Cerebellar cortex (tissue), 1 donor: ENCODE results near the gene HAGH.
A peak's percentile ranks its signal among the peaks of the same experiment; 100 is the strongest.

Experiments
- DNase-seq: peaks from one replicate; pipeline ENCODE4 v3.0.0-alpha.2; 2015; ENCODE audit warnings: low spot score

The HAGH gene

GRCh38 chr16:1773703-1774447 lies 52.8 kb downstream of the HAGH start:
- DNase-seq, result no peak

- peak; percentile 82 for DNase-seq
These were observed 53.5 kb downstream of the HAGH start, which contains the start of gene MRPS34 for GRCh38 chr16:1772908-1773702. Gene MRPS34, minus strand, starts transcription at chr16:1773134. Its CDS starts 15 bp downstream, at chr16:1773119.

DNA sequence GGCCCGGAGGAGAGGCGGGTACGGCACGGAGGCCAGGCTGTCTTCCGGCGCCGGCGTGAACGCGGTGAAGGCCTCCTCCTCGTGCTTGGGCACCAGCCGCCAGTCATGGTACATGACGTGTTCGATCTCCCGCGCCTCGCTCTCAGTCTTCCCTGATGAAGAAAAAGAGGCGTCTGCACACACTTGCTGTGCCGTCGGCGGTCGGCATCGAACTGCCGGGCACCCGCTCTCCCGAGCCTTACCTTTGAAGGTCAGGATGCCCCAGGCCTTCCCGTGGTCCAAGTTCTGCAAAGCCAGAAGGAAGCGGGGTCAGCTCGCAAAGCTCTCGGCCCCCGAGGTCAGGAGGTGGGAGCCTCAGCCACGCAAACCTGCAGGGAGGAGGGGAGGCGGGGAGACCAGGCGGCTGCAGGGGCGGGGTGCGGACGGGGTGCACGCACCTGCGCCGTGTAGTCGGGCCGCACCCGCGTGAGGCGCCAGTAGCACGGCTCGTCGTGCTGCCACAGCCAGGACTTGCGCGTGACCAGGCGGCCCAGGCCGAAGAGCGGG lies 54.2 kb downstream of the HAGH start, which contains the start of gene EME2:
EME2 (plus strand) TSS at position 449 of the 546 bp plus-strand sequence. CDS start 418 bp downstream, outside the sequence.
- no peak for DNase-seq

- DNase-seq, result no peak
These were observed 54.7 kb downstream of the HAGH start for GRCh38 chr16:1771864-1772361.

DNA sequence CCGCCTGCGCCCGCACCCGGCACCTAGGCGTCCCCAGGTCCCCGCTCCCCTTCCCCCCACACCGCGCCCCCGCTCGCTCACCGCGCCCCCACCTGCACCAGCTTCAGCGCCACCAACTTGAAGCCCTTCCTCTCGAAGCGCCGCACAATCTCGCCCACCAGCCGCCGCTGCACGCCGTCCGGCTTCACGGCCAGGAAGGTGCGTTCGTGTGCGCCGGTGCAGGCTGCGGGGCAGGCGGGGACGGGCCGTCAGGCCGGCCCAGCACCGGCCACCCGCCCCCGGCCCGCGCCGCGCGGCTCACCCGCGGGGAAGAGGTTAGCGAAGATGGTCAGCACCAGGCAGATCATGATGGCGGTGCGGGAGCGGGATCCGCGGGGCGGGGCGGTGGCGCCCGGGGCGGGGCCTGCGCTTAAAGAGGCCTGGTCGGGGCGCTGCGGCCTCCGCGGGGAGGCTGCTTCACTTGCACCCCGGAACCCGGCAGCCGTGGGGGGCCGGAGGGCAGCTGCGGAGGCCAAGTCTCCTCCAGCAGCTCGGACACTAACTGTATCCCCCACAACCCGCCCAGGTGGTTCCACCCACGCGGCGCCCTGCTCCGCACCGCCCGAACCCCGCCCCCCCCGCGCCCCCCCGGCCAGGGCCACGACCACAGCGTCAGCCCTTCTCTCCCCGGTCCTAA lies 55.3 kb downstream of the HAGH start, which contains the start of gene NME3:
NME3 (minus strand) TSS at position 356 of the 676 bp plus-strand sequence; CDS start at position 347, 9 bp downstream.
- DNase-seq, result no peak

- peak; percentile 77 for DNase-seq
These were observed 56.1 kb downstream of the HAGH start for GRCh38 chr16:1770328-1771187.

- DNase-seq, result no peak
These were observed 57.0 kb downstream of the HAGH start for GRCh38 chr16:1769402-1770300.

- DNase-seq, result no peak
These were observed 57.7 kb downstream of the HAGH start for GRCh38 chr16:1768767-1769401.

GRCh38 chr16:1768061-1768766 lies 58.4 kb downstream of the HAGH start:
- no peak for DNase-seq

DNA sequence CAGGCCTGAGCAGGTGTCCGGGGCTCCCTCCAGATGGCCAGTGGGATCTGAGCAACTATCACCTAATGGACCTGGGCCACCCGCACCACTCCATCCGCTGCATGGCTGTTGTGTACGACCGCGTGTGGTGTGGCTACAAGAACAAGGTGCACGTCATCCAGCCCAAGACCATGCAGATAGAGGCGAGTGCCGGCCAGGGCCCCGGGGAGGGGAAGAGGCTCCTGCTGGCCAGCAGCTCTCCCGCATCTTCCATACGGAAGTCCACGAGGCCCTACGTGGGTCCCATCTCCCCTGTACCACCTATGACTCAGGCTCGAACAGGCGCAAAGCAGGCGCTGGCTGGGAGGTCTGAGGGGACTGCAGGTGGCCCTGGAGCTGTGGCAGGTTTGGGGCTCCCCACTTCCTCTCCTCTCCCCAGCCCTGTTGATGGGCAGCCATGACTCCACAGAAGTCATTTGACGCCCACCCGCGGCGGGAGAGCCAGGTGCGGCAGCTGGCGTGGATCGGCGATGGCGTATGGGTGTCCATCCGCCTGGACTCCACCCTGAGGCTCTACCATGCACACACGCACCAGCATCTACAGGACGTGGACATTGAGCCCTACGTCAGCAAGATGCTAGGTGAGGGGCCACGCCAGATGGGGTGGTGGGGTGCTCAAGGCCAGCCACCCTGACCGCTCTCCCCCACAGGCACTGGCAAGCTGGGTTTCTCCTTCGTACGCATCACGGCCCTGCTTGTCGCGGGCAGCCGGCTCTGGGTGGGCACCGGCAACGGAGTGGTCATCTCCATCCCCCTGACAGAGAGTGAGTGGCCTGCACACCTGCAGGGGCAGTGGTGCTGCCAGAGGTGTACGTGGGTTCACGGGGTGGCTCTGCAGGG lies 59.3 kb downstream of the HAGH start:
- DNase-seq, result no peak

DNA sequence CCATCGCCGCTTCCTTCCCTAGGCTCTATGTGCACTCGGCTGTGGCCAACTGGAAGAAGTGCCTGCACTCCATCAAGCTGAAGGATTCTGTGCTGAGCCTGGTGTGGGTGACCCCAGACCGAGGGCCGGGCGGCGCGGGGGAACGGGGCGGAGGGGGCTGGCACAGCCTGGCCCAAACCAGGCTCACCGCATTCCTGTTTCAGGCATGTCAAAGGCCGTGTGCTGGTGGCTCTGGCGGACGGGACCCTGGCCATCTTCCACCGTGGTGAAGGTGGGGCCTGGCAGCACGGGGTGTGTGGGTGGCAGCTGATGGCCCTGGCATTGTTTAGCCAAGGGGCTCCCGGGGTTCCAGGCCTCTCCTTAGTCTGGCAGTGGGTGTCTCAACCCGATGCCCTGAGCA lies 59.9 kb downstream of the HAGH start:
- DNase-seq, result no peak

GRCh38 chr16:1766231-1766630 lies 60.4 kb downstream of the HAGH start:
- no peak for DNase-seq

GRCh38 chr16:1765826-1766225 lies 60.8 kb downstream of the HAGH start:
- DNase-seq, result no peak

DNA sequence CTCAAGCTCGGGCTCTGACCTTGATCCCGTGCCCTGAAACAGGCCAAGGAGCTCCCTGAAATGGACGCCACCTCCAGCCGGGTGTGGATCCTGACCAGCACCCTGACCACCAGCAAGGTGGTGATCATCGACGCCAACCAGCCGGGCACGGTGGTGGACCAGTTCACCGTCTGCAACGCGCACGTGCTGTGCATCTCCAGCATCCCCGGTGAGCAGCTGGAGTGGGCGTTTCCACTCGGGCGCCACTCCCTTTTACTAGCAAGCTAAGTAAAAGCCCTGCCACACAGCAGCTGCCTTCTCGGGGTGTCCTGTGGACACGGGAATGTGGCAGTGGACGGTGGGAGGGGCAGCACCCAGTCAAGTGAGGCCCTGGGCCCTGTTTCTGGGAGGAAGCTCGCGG lies 61.7 kb downstream of the HAGH start:
- no peak for DNase-seq

DNA sequence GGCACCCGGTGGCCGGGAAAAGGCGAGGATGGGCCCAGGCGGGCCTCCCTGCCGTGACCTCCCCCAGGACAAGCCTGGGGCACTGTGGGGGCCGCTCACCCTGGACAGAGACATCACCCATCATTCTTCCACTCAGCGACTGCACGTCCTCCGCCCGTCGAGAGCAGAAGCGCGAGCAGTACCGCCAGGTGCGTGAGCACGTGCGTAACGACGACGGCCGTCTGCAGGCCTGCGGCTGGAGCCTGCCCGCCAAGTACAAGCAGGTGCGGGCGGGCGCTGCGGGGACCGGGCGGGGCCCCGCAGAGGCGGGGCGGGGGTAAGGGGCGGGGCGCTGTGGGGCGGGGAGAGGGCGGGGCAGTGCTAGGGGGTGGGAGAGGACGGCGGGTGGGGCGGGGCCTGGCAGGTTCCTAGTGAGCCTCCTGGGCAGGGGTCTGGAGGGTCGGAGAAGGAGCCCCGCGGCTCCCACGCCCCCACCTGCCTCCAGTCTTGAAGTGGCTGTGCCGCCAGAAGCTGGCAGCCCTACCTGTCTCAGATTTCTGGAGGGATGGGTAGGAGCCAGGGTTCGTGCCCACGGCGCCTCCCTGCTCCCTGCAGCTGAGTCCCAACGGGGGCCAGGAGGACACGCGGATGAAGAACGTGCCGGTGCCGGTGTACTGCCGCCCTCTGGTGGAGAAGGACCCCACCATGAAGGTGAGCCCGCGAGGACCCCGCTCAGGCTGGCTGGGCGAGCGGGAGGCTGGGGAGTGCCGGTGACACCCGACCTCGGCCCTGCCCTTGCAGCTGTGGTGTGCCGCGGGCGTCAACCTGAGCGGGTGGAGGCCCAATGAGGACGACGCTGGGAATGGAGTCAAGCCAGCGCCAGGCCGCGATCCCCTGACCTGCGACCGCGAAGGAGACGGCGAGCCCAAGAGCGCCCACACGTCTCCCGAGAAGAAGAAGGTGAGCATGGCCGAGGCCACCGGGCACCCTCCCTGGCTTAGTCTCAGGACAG lies 62.8 kb downstream of the HAGH start:
- DNase-seq, result peak; percentile 68

GRCh38 chr16:1762879-1763520 lies 63.6 kb downstream of the HAGH start:
- DNase-seq, result no peak
